OCI-M1 (cell line): ENCODE measurements around the gene F7.
"Not testable (repeated sequence)": the region's sequence is repeated elsewhere in the genome, so short reads cannot be mapped to it uniquely, and the experiment has no call there.

Experiments
- DNase-seq: peaks from one replicate; lab custom pipeline; 2025; lab: John Stamatoyannopoulos, UW

F7 gene

GRCh38 chr13:113102302-113102701, 3.3 kb upstream of the F7 start:
- not testable (repeated sequence) for DNase-seq

GRCh38 chr13:113102727-113103126, 2.9 kb upstream of the F7 start:
- DNase-seq: no peak

- no peak for DNase-seq
These were observed 1.9 kb upstream of the F7 start for GRCh38 chr13:113103646-113104045.

GRCh38 chr13:113105921-113106452, 396 bp downstream of the F7 start:
- peak; percentile 49 for DNase-seq

- DNase-seq: peak; percentile 14
These were observed 1.2 kb downstream of the F7 start for GRCh38 chr13:113106711-113107351.

GRCh38 chr13:113108521-113108920, 2.9 kb downstream of the F7 start:
- not testable (repeated sequence) for DNase-seq

GRCh38 chr13:113109151-113110047, 3.8 kb downstream of the F7 start:
- DNase-seq: no peak

GRCh38 chr13:113110048-113110851, 4.7 kb downstream of the F7 start:
- no peak for DNase-seq

GRCh38 chr13:113110852-113111315, 5.3 kb downstream of the F7 start:
- no peak for DNase-seq

GRCh38 chr13:113111821-113112220, 6.2 kb downstream of the F7 start:
- DNase-seq: not testable (repeated sequence)

GRCh38 chr13:113112475-113112874, 6.9 kb downstream of the F7 start:
- not testable (repeated sequence) for DNase-seq

- no peak for DNase-seq
These were observed 7.6 kb downstream of the F7 start for GRCh38 chr13:113112893-113113845.

- no peak for DNase-seq
These were observed 8.3 kb downstream of the F7 start for GRCh38 chr13:113113846-113114271.

GRCh38 chr13:113114511-113115362, 9.1 kb downstream of the F7 start:
- DNase-seq: no peak

GRCh38 chr13:113115363-113116205, 10.0 kb downstream of the F7 start:
- DNase-seq: no peak

GRCh38 chr13:113116206-113116800, 10.7 kb downstream of the F7 start:
- DNase-seq: no peak

GRCh38 chr13:113116871-113117271, 11.3 kb downstream of the F7 start:
- DNase-seq: no peak

- DNase-seq: no peak
These were observed 11.8 kb downstream of the F7 start for GRCh38 chr13:113117335-113117872.
